Hepatocyte (in vitro differentiated cells): ENCODE measurements around the gene NR2C2. TPM values are rescaled to one million over a fixed set of nuclear protein-coding genes. Genes with fewer than 3 reads are reported as not detected.

Source experiments
- DNase-seq: peaks from one replicate; pipeline ENCODE4 v3.0.0-alpha.2; 2016; ENCODE audit warnings: low spot score
- H2AFZ ChIP-seq: fragments of 200-600 bp; sonication (generic); 2 replicates; pipeline ENCODE4 v1.6.0; 2016; ENCODE audit warnings: antibody characterized with exemption, mild to moderate bottlenecking
- H3K27ac ChIP-seq: fragments of 200-600 bp; sonication (generic); 2 replicates; pipeline ENCODE4 v1.5.1; 2016; ENCODE audit warnings: mild to moderate bottlenecking
- H3K27me3 ChIP-seq: fragments of 200-600 bp; sonication (generic); 2 replicates; pipeline ENCODE4 v1.6.1; 2016
- H3K36me3 ChIP-seq: fragments of 200-600 bp; sonication (generic); replicated peaks from 2 replicates; pipeline ENCODE4 v1.5.1; 2016; ENCODE audit warnings: low read depth; ENCODE audit not compliant: insufficient read depth
- H3K4me1 ChIP-seq: fragments of 200-600 bp; sonication (generic); 2 replicates; pipeline ENCODE4 v1.5.1; 2016; ENCODE audit warnings: mild to moderate bottlenecking, moderate library complexity; ENCODE audit not compliant: insufficient read depth
- H3K4me2 ChIP-seq: fragments of 200-600 bp; sonication (generic); 2 replicates; pipeline ENCODE4 v1.6.0; 2016
- H3K4me3 ChIP-seq: fragments of 200-600 bp; sonication (generic); 2 replicates; pipeline ENCODE4 v1.5.1; 2016; ENCODE audit warnings: mild to moderate bottlenecking
- H3K79me2 ChIP-seq: fragments of 200-600 bp; sonication (generic); 2 replicates; pipeline ENCODE4 v1.6.0; 2017; ENCODE audit warnings: mild to moderate bottlenecking
- H3K9me2 ChIP-seq: fragments of 200-600 bp; sonication (generic); replicated peaks from 2 replicates; pipeline ENCODE4 v1.6.0; 2017; ENCODE audit warnings: mild to moderate bottlenecking; ENCODE audit not compliant: insufficient read depth
- H3K9me3 ChIP-seq: fragments of 200-600 bp; sonication (generic); 2 replicates; pipeline ENCODE4 v1.5.1; 2016; ENCODE audit warnings: low read depth, mild to moderate bottlenecking
- H4K20me1 ChIP-seq: fragments of 200-600 bp; sonication (generic); 2 replicates; pipeline ENCODE4 v1.6.0; 2016; ENCODE audit warnings: mild to moderate bottlenecking; ENCODE audit not compliant: insufficient read depth, poor library complexity, severe bottlenecking
- CTCF ChIP-seq: fragments of 200-600 bp; sonication (generic); IDR thresholded peaks from 2 replicates; pipeline ENCODE4 v1.5.1; 2016; ENCODE audit warnings: antibody characterized with exemption, mild to moderate bottlenecking; ENCODE audit not compliant: poor library complexity
- EZH2 ChIP-seq: fragments of 200-600 bp; sonication (generic); IDR thresholded peaks from 2 replicates; pipeline ENCODE4 v1.6.1; 2016; ENCODE audit warnings: antibody characterized with exemption, mild to moderate bottlenecking, borderline replicate concordance
- EZH2phosphoT487 ChIP-seq: fragments of 200-600 bp; sonication (generic); IDR thresholded peaks from one replicate; pipeline ENCODE4 v1.6.1; 2018; ENCODE audit warnings: antibody characterized with exemption, mild to moderate bottlenecking, low read depth, moderate library complexity; ENCODE audit not compliant: unreplicated experiment, severe bottlenecking
- WGBS: methylation state at CpG from one replicate; pipeline ENCODE4 v1.1.6; 2016; ENCODE audit warnings: low lambda C conversion rate; ENCODE audit errors: missing lambda C conversion rate; 5-methylcytosine and 5-hydroxymethylcytosine counted together
- polyA plus RNA-seq: library from polyadenylated mRNA; unstranded; fragments of >200 nt; fragmentation: Nextera tagmentation; extraction: Ambion mirVana; gene quantifications from 2 replicates; pipeline ENCODE4 v1.2.1, GENCODE V29; 2016
- total RNA-seq: library from RNA; depleted of rRNA; stranded (reverse); fragments of >200 nt; gene quantifications from 2 replicates; pipeline ENCODE4 v1.2.3, GENCODE V29; 2014

The NR2C2 gene
- total and polyA plus RNA-seq, 2 experiments from 2014 or later = 14.7 to 29.6 TPM

DNA sequence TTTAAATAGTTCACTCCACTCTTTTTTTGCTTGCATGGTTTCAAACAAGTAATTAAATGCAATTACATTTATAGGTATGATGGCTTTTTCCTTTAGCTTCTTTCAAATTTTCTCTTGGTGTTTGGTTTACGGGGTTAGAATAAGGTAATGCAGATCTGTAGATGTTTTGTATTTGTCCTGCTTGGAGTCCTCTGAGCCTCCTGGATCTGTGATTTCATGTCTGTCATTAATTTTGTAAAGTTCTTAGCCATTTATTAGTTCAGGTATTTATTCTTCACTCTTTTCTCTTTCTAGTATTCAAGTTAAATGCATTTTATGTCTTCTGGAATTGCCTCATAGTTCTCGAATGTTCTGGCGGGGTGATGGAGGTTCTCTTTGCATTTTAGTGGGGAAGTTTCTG lies 119.1 kb downstream of the NR2C2 start:
- 97% methylated on average over 3 of the region's 3 CpGs for WGBS
- no peak for DNase-seq
- Histone ChIP-seq H3K9me3 (no peaks in the 10 kb centered on the region), H3K9me2 (no peaks in the 10 kb centered on the region), H3K79me2 (peaks cover 21% of the 10 kb centered on the region), H3K4me2 (no peak overlapping the region), H3K4me3 (no peak overlapping the region), H3K27me3 (no peaks in the 10 kb centered on the region), H2AFZ (no peak overlapping the region), H4K20me1 (no peaks in the 10 kb centered on the region), H3K27ac (no peak overlapping the region), H3K4me1 (peaks cover 12% of the 10 kb centered on the region), H3K36me3 (no peaks in the 10 kb centered on the region)
- TF ChIP-seq EZH2 (no peak), CTCF (no peak), EZH2phosphoT487 (no peak)

- no peaks in the 10 kb centered on the region for H3K27me3 ChIP-seq
- no peaks in the 10 kb centered on the region for H3K9me3 ChIP-seq
- DNase-seq = no peak
- no peaks in the 10 kb centered on the region for H4K20me1 ChIP-seq
- H2AFZ ChIP-seq = no peak overlapping the region
- no peak overlapping the region for H3K4me2 ChIP-seq
- H3K4me1 ChIP-seq = no peaks in the 10 kb centered on the region
- H3K4me3 ChIP-seq = no peak overlapping the region
- no peak overlapping the region for H3K27ac ChIP-seq
- H3K79me2 ChIP-seq = peaks cover 5% of the 10 kb centered on the region
- WGBS = 68% methylated on average over 1 of the region's 1 CpG
- TF ChIP-seq EZH2 (no peak), CTCF (no peak), EZH2phosphoT487 (no peak)
- no peaks in the 10 kb centered on the region for H3K36me3 ChIP-seq
- no peaks in the 10 kb centered on the region for H3K9me2 ChIP-seq
Measured at GRCh38 chr3:15069441-15069840, 122.1 kb downstream of the NR2C2 start.

DNA sequence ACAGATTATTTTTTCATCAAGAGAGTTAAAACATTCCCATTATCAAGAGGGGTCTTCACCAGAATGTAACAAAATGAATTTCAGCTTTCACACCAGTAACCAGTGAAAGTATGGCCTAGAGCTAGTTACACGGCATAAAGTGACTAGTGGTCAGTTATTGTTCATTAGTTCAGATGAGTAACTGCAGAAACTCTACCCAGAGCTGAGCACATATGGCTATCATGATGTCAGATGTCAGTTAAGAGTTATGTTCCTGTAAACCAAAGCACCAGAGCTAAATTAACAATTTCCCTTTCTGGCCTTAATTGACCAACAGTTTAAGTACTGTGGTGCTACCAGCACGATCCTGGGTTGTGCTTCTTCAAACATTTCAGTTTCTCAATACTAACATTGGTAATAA lies 124.3 kb downstream of the NR2C2 start:
- Histone ChIP-seq H3K27me3 (no peaks in the 10 kb centered on the region), H3K4me2 (no peak overlapping the region), H4K20me1 (no peaks in the 10 kb centered on the region), H3K36me3 (no peaks in the 10 kb centered on the region), H3K27ac (no peak overlapping the region), H2AFZ (no peak overlapping the region), H3K9me2 (no peaks in the 10 kb centered on the region), H3K4me1 (no peaks in the 10 kb centered on the region), H3K79me2 (no peaks in the 10 kb centered on the region), H3K9me3 (no peaks in the 10 kb centered on the region), H3K4me3 (no peak overlapping the region)
- no peak for TF ChIP-seq EZH2
- no peak for TF ChIP-seq EZH2phosphoT487
- TF ChIP-seq CTCF = no peak
- WGBS = 95% methylated on average over 2 of the region's 2 CpGs
- DNase-seq = no peak

- DNase-seq = no peak
- TF ChIP-seq EZH2phosphoT487 (no peak), EZH2 (no peak), CTCF (no peak)
- H4K20me1 ChIP-seq = no peaks in the 10 kb centered on the region
- H3K27me3 ChIP-seq = no peaks in the 10 kb centered on the region
- H3K9me2 ChIP-seq = no peaks in the 10 kb centered on the region
- H3K4me2 ChIP-seq = no peak overlapping the region
- H3K79me2 ChIP-seq = no peaks in the 10 kb centered on the region
- no peaks in the 10 kb centered on the region for H3K36me3 ChIP-seq
- no peak overlapping the region for H2AFZ ChIP-seq
- no peak overlapping the region for H3K4me3 ChIP-seq
- no peaks in the 10 kb centered on the region for H3K4me1 ChIP-seq
- H3K27ac ChIP-seq = no peak overlapping the region
- 95% methylated on average over 19 of the region's 19 CpGs for WGBS
- no peaks in the 10 kb centered on the region for H3K9me3 ChIP-seq
Measured at GRCh38 chr3:15074500-15074899, 127.1 kb downstream of the NR2C2 start.
